Left ventricle myocardium inferior (tissue), 1 donor: ENCODE data around the gene HYOU1. TPM values are rescaled to one million over a fixed set of nuclear protein-coding genes. Genes with fewer than 3 reads are reported as not detected.
A peak's percentile ranks its signal among the peaks of the same experiment; 100 is the strongest.

Source experiments
- DNase-seq: peaks from one replicate; pipeline ENCODE4 v3.0.0-alpha.2; 2020
- H3K27ac ChIP-seq: fragments of 200-600 bp; replicated peaks from 2 replicates; pipeline ENCODE4 v1.8.0; 2021
- H3K27me3 ChIP-seq: fragments of 200-600 bp; 2 replicates; pipeline ENCODE4 v1.8.0; 2021; ENCODE audit warnings: low read depth
- H3K36me3 ChIP-seq: fragments of 200-600 bp; 2 replicates; pipeline ENCODE4 v1.8.0; 2021
- H3K4me1 ChIP-seq: fragments of 200-600 bp; 2 replicates; pipeline ENCODE4 v1.8.0; 2021
- H3K4me3 ChIP-seq: fragments of 200-600 bp; 2 replicates; pipeline ENCODE4 v1.8.0; 2021; ENCODE audit warnings: mild to moderate bottlenecking, moderate library complexity
- H3K9me3 ChIP-seq: fragments of 200-600 bp; replicated peaks from 2 replicates; pipeline ENCODE4 v1.8.0; 2021
- CTCF ChIP-seq: fragments of 200-600 bp; IDR thresholded peaks from 2 replicates; pipeline ENCODE4 v1.8.0; 2021; ENCODE audit warnings: antibody characterized with exemption, mild to moderate bottlenecking, borderline replicate concordance
- intact Hi-C: fragments of 100-400 bp; cut with micrococcal nuclease; formaldehyde crosslinking; loops from one replicate; pipeline ENCODE4 v1.11.0; 2022
- microRNA-seq: library from miRNA; unstranded; fragments of <30 nt; microRNA quantifications from one replicate; pipeline ENCODE4 v1.2.0, GENCODE V29; 2020
- total RNA-seq: library from RNA; stranded (reverse); fragmentation: NEBNext Ultra II Directional; extraction: Animal tissue kit (Norgen Biotek cat#: 25700); gene quantifications from one replicate; pipeline ENCODE4 v1.2.1, GENCODE V29; 2021
- donor health status: DM: no; HTN: yes; CAD: no; lungs with severe emphysema.

HYOU1 gene
- total RNA-seq, 1 donor from 2014 or later, result 71.8 TPM

DNA sequence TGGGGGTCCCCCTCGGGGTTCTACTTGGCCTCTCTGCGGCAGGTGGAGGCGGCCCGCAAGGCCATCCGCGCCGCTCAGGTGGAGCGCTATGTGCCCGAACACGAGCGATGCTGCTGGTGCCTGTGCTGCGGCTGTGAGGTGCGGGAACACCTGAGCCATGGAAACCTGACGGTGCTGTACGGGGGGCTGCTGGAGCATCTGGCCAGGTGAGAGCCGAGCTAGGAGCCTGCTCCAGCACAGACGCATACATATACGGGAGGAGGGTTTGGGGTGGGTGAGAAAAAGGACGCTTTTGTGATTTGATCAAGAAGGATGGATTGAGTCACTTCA, 58.7 kb downstream of the HYOU1 start:
- TF ChIP-seq CTCF, result no peak
- H3K9me3 ChIP-seq, result no peaks in the 10 kb centered on the region
- intact Hi-C loops, result no loop called here
- no peak for DNase-seq
- H3K27ac ChIP-seq, result peak overlapping the region; percentile 90
- H3K4me1 ChIP-seq, result peaks cover 36% of the 10 kb centered on the region
- H3K36me3 ChIP-seq, result peaks cover 45% of the 10 kb centered on the region
- H3K4me3 ChIP-seq, result peak overlapping the region; percentile 99
- H3K27me3 ChIP-seq, result no peaks in the 10 kb centered on the region

DNA sequence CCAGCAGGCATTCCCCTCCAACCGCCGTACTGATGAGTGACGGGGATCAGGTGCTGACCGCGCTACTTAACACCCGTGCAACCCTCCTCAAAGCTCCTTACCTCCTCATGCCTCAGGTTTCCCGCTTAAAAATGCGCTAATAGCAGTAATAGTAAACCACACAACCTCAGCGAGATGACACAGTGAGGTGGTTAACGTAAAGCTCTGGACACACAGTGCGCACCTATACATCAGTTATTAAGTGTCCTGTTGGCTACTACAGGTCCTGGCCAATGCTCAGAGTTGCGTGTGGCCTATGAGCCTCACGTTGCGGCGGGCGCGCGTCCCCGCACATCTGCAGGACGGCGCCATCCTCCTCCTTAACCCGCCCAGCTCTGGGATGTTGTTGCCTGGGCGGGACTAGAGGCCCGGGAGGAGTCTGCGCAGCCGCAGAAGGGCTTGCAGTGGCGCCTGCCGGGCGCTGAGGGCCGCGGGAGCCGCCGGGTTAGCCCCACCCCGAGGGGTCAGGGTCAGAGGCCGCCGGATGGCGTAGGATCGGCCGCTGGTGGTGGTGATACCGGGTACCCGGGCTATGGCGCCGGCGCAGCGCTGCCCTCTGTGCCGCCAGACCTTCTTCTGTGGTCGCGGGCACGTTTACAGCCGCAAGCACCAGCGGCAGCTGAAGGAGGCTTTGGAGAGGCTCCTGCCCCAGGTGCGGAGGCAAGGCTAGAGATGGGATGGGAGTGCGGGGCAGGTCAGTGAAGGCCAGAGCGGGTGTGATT, 59.2 kb downstream of the HYOU1 start, which contains the start of gene CENATAC:
TSS of gene CENATAC (plus strand) at position 512 of the 761 bp plus-strand sequence. CDS start at position 572, 60 bp downstream.
- H3K4me3 ChIP-seq, result peak within 1 kb of the TSS; percentile 99
- TF ChIP-seq CTCF, result peak; percentile 28
- no peaks in the 10 kb centered on the region for H3K27me3 ChIP-seq
- peak within 1 kb of the TSS; percentile 90 for H3K27ac ChIP-seq
- no peaks in the 10 kb centered on the region for H3K9me3 ChIP-seq
- DNase-seq, result peak; percentile 97
- peaks cover 40% of the 10 kb centered on the region for H3K36me3 ChIP-seq
- H3K4me1 ChIP-seq, result peaks cover 36% of the 10 kb centered on the region
- intact Hi-C loops, result no loop called here

GRCh38 chr11:118996926-118997626, 59.9 kb downstream of the HYOU1 start:
- TF ChIP-seq CTCF, result peak; percentile 16
- Histone ChIP-seq H3K4me1 (peaks cover 36% of the 10 kb centered on the region), H3K27ac (peak overlapping the region; percentile 90), H3K27me3 (no peaks in the 10 kb centered on the region), H3K36me3 (peaks cover 32% of the 10 kb centered on the region), H3K4me3 (peak overlapping the region; percentile 99), H3K9me3 (no peaks in the 10 kb centered on the region)
- no peak for DNase-seq
- intact Hi-C loops, result no loop called here

Small RNAs within 50 kb of the gene (microRNA-seq; reads per million reads assigned to microRNA genes)
- gene MIR3656, result not detected

Other genes starting within 250 kb of the HYOU1 start
- gene CXCR5, start 173.3 kb downstream of the HYOU1 start, total RNA-seq, result not detected
- gene BCL9L, start 131.3 kb downstream of the HYOU1 start, total RNA-seq, result 43.8 TPM
- gene UPK2, start 100.9 kb downstream of the HYOU1 start, total RNA-seq, result not detected
- gene FOXR1, start 85.4 kb downstream of the HYOU1 start, total RNA-seq, result not detected
- gene CENATAC, start 59.1 kb downstream of the HYOU1 start, total RNA-seq, result 9.7 TPM
- gene RPS25, start 38.9 kb downstream of the HYOU1 start, total RNA-seq, result 767 TPM
- 32.7 TPM for gene TRAPPC4, start 38.4 kb downstream of the HYOU1 start, total RNA-seq
- gene SLC37A4, start 26.3 kb downstream of the HYOU1 start, total RNA-seq, result 5.4 TPM
- gene VPS11, start 10.6 kb upstream of the HYOU1 start, total RNA-seq, result 22.0 TPM
- gene HMBS, start 27.7 kb upstream of the HYOU1 start, total RNA-seq, result 25.2 TPM
- gene DPAGT1, start 44.6 kb upstream of the HYOU1 start, total RNA-seq, result 15.4 TPM
- gene C2CD2L, start 50.1 kb upstream of the HYOU1 start, total RNA-seq, result 10.8 TPM
- 13.9 TPM for gene HINFP, start 64.4 kb upstream of the HYOU1 start, total RNA-seq
- gene ABCG4, start 91.8 kb upstream of the HYOU1 start, total RNA-seq, result 1.8 TPM
- gene NLRX1, start 111.5 kb upstream of the HYOU1 start, total RNA-seq, result 32.2 TPM
- gene NHERF4, start 128.3 kb upstream of the HYOU1 start, total RNA-seq, result not detected
- 7.0 TPM for gene CBL, start 149.1 kb upstream of the HYOU1 start, total RNA-seq